Measurements from ENCODE around the gene MIPOL1. TPM values are rescaled to one million over a fixed set of nuclear protein-coding genes. Genes with fewer than 3 reads are reported as not detected.
"Not testable (repeated sequence)": the region's sequence is repeated elsewhere in the genome, so short reads cannot be mapped to it uniquely, and the experiment has no call there.

The MIPOL1 gene, protein sequence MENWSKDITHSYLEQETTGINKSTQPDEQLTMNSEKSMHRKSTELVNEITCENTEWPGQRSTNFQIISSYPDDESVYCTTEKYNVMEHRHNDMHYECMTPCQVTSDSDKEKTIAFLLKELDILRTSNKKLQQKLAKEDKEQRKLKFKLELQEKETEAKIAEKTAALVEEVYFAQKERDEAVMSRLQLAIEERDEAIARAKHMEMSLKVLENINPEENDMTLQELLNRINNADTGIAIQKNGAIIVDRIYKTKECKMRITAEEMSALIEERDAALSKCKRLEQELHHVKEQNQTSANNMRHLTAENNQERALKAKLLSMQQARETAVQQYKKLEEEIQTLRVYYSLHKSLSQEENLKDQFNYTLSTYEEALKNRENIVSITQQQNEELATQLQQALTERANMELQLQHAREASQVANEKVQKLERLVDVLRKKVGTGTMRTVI
- 10.5 and 28.3 TPM in 2 replicates for total RNA-seq (2014; rRNA removed; shearing (Covaris generic); ENCODE audit: low replicate concordance)

DNA sequence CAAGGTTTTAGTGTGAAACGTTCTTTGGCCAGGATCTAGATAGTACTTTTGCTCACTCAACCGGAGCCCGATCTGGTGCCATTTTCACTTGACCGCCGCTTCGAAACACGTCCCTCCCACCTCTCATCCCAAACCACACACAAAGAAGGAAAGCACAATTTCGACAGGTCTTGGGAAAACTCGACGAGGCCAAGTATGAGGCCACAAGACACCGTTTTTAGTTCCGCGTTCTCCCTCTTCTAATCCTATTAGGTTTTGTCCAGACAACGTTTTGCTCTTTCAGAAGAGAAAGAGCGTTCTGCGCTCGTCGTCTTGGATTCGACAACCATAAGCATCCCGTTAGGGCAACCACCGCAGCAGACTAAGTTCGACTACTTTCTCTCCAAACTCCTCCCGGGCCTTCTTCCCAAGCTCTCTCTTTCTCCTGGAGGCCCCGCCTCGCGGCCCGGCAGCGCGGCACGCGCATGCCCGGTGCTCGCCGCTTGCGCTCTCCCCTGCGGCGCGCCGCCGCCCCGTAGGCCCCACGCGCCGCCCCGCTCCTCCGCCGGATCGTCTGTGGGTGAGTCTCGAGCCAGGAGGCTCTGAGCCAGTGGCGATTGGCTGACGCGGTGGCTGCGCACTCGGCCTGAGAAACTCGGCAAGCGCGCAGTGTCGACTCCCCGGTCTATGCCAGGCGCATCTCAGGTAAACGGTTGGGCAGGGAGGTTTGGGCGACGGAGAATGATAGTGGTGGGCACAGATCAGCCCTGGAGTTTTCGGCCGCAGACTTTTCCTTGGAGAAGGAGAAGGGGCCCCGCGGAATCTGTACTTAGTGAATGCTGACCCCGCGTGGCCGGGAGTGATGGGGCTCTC is at the start of gene MIPOL1:
Gene MIPOL1 (plus strand): TSS at position 517 of the 852 bp plus-strand sequence. CDS start 49,952 bp downstream, outside the sequence.
- in situ Hi-C loops (cut with HindIII; ENCODE audit: low pct_unique_long_range_greater_than_20kb, low sequenced_read_pairs): no loop called here
- peak; percentile 89 for DNase-seq (ENCODE audit: low read depth)

DNA sequence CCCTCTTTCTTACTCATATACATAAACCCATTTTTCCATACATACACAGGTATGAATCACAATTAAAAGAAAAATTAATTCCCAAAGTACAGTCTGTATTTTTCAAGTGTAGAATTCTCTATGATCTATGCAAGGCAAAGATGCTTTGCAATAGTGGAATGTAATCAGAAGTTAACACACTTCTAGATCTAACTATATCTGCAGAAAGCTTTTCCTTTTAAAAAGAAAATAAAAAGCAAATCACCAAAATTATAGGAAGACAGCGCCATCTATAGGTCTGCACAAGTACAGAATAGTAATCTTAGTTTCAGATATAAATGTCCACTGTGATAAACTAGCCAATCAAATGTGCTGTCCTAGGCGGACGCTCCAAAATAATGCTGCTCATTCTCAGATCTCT is 47.3 kb upstream of the MIPOL1 start:
- in situ Hi-C loops (cut with HindIII; ENCODE audit: low pct_unique_long_range_greater_than_20kb, low sequenced_read_pairs): no loop called here

DNA sequence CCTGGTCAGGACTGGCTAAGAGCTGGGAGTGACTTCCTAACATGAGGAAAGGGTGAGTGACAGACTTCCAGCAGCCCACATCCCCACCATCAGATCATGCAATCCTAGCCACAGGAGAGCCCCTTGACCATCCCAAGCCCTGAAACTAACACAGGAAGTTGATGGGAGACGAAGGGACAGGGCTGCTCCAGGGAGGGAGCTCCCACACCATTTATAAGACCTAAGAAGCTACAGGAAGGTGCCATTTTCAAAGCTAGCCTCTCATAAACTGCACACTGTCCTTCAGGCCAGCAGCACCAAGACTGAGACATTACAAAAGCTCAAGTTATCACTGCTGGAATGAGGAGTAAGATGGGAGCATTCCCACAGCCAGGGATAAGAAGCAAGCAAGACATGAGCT is 44.7 kb upstream of the MIPOL1 start:
- in situ Hi-C loops (cut with HindIII; ENCODE audit: low pct_unique_long_range_greater_than_20kb, low sequenced_read_pairs): no loop called here

More for the DNA sequence above, 47.3 kb upstream of the MIPOL1 start:
- DNase-seq (ENCODE audit: low read depth): peak; percentile 42

DNA sequence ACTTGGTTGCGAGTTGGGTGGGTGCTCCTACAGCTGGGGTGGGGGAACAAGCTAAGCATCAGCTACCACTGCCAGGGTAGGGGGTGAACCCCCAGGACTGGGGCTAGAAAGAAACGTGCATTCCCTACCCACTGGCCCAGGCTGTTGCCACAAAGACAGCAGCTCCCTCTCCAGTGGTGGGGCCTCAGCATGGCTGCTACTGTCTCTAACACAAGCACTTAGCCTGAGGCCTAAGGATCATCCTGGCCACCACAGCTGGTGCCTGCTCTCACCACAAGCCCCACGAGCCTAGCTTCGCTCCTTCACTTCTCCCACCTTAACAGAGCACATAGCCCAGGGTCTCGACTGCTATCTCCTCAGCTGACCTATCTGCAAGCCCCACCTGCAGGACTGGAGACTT is 44.3 kb upstream of the MIPOL1 start:
- in situ Hi-C loops (cut with HindIII; ENCODE audit: low pct_unique_long_range_greater_than_20kb, low sequenced_read_pairs): no loop called here

More for the DNA sequence above, 44.7 kb upstream of the MIPOL1 start:
- DNase-seq (ENCODE audit: low read depth): no peak

DNA sequence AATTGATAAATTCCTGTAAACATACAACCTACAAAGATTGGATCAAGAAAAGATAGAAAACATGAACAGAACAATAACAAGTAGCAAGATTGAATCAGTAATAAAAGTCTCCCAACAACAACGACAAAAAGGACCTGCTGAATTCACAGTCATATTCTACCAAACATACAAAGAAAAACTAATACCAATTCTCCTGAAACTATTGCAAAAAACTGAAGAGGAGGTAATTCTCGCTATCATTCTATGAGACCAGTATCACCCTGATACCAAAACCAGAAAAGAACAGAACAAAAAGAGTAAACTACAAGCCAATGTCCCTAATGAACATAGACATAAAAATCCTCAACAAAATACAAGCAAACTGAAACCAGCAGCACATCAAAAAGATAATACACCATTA is 39.8 kb upstream of the MIPOL1 start:
- in situ Hi-C loops (cut with HindIII; ENCODE audit: low pct_unique_long_range_greater_than_20kb, low sequenced_read_pairs): no loop called here

More for the DNA sequence above, 44.3 kb upstream of the MIPOL1 start:
- no peak for DNase-seq (ENCODE audit: low read depth)

DNA sequence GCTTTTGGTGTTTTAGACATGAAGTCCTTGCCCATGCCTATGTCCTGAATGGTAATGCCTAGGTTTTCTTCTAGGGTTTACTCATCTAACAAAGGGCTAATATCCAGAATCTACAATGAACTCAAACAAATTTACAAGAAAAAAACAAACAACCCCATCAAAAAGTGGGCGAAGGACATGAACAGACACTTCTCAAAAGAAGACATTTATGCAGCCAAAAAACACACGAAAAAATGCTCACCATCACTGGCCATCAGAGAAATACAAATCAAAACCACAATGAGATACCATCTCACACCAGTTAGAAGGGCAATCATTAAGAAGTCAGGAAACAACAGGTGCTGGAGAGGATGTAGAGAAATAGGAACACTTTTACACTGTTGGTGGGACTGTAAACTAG is 35.4 kb upstream of the MIPOL1 start:
- DNase-seq (ENCODE audit: low read depth); in situ Hi-C loops (cut with HindIII; ENCODE audit: low pct_unique_long_range_greater_than_20kb, low sequenced_read_pairs): not testable (repeated sequence)

More for the DNA sequence above, 39.8 kb upstream of the MIPOL1 start:
- DNase-seq (ENCODE audit: low read depth): no peak

DNA sequence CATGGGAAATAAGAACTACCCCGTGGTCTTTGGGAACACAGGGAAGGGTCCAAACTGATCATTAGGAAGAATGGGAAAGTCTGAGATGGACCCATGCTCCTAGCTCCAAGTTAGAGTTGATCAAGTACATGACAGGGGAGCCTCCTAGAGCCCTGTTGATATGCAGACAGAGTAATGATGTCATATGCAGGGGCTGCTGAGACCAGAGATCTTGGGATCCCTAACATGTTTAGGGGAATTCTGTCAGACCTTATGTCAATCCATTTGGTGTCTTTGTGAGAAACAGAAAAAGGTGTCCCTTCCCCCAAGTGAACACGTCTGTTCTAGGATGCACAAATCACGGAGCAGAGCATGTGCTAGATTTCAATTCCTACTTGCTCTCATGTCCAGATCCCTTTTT is 31.9 kb upstream of the MIPOL1 start:
- in situ Hi-C loops (cut with HindIII; ENCODE audit: low pct_unique_long_range_greater_than_20kb, low sequenced_read_pairs): no loop called here

DNA sequence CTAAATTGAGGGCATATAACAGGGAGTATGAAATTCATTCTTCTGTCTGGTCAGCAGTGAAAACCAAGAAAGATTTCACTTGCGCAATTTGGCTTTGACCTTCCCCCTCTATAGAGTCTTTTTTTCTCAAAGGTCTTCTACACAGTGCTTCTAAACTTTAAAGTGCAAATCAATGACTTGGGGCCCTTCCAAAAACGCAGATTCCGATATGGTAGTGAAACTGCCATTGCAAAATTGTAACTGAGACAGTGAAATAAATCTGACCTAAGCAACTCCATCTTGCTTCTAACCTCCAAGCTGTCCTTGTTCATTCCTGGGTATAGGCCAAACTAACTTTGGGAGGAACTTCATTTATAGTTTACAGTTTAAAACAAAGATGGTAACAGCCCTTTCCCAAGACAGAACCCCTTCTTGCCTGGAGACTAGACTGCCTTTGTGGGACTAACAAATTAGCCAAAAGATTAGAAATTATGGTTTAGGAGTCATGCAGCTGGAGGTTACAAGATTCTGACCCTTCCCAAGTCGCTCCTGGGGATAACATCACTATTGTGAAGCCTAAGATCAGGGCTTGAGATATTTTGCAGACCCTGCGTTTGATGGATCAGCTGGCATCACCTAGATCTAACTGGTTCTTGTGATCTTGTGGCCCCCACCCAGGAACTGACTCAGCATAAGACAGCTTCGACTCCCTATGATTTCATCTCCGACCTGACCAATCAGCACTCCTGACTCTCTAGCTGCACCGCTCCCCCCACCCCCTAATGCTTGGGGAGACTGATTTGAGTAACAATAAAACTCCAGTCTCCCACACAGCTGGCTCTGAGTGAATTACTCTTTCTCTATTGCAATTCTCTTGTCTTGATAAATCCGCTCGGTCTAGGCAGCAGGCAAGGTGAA is 30.3 kb upstream of the MIPOL1 start:
- in situ Hi-C loops (cut with HindIII; ENCODE audit: low pct_unique_long_range_greater_than_20kb, low sequenced_read_pairs): no loop called here
- no peak for DNase-seq (ENCODE audit: low read depth)

More for the DNA sequence above, 31.9 kb upstream of the MIPOL1 start:
- no peak for DNase-seq (ENCODE audit: low read depth)

DNA sequence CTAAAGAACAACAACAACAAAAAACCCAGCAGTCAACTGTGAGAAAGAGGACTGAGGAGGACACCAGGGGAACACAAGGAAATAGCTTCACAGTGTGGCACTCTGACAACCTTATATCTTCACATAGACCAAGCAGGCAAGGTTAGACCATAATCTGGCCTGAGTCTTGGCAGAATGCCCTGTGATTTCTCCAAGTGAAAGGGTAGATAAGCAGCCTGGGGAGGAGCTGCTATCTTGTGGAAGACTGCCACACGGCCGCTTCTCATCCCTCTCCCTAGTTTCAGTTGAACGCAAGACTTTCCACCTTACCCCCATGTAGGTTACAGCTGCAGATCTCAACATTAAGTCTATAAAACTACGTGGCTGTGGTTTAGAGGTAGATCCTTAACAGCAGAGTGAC is 29.0 kb upstream of the MIPOL1 start:
- DNase-seq (ENCODE audit: low read depth): no peak
- in situ Hi-C loops (cut with HindIII; ENCODE audit: low pct_unique_long_range_greater_than_20kb, low sequenced_read_pairs): no loop called here

DNA sequence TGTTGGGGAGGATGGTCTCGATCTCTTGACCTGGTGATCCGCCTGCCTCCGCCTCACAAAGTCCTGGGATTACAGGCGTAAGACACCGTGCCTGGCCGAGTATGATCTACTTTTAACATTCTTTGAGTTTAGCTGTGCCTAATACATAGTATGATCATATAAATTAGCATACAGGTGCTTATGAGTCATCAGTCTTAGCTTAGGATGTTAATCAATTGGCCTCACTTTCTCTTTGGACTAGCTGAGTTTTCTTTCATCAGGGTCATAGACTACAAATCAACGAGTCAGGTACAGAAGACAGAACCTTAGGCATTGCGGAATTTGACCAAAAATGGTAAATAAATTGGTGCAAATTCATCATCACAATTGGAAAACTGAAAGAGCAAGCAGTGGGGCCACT is 27.5 kb upstream of the MIPOL1 start:
- in situ Hi-C loops (cut with HindIII; ENCODE audit: low pct_unique_long_range_greater_than_20kb, low sequenced_read_pairs): no loop called here
- no peak for DNase-seq (ENCODE audit: low read depth)

DNA sequence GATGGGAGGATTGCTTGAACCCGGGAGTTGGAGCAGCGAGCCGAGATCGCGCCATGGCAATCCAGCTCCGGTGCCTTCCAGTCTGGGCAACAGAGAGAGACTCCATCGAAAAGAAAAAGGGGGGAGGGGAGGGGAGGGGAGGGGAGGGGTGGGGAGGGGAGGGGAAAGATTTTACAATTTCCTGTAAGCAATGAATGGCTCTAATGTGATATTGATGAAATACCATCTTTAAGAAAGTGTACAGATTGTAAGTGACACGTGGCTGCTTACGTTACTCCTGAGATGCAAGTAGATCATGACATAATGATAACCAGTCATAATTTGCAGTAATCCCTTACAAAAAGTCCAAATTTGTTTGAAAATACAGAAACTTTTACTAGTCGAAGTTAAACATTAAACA is 26.7 kb upstream of the MIPOL1 start:
- in situ Hi-C loops (cut with HindIII; ENCODE audit: low pct_unique_long_range_greater_than_20kb, low sequenced_read_pairs): no loop called here
- DNase-seq (ENCODE audit: low read depth): no peak

DNA sequence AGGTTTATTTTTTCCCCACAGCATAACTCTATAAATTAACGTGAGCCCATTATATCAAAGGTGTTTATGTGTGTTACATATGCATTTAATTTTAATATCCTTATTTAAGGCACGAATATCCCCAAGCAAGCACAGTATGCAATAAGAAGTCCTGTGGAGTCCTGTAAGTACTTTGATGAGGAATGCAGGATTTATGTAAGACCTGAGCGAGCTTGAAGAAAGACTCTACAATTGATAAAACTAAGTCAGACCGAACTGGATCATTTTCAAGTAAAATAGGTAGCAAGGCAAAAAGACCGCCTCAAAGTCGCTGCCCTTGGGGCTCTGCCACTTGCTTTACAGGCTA is 26.1 kb upstream of the MIPOL1 start:
- in situ Hi-C loops (cut with HindIII; ENCODE audit: low pct_unique_long_range_greater_than_20kb, low sequenced_read_pairs): no loop called here
- DNase-seq (ENCODE audit: low read depth): no peak

DNA sequence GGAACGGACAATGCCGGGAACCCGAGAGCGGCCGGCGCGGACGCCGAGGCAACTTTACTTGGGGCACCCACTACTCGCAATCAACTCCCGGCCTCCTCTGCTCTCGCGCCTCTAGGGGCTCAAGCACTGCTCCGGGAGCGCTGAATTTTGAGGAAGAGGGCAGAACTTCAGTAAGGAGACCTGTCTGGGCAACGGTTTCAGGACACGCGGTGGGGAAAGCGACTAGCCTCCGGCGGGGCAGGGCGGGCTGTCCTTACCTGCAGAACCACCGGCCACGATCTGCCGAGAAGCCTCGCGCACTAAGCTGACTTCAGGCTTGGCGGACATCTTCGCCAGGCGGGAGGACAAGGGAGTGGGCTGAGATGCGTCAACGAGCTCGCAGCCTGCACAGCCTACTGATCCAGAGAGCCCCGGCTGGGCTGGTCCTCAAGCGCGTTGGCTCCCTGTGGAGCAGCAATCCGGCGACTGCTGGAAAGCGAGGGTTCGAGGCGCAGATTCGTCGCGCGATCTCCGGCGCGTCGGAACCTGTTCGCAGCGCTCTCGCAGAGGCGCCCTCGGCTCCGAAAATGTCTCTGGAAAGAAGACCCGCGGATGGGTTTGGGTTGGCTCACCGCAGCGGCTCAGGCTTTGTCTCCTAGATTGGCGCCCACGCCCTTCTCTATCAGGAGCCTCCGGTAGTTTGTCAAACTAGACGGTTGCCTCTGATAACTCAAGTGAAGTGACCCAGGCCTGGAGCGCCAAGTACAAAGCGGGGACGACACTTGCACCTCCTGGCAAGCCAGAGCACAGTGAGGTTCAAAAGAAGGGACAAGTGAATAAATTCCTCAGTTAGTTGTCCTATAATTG is 25.5 kb upstream of the MIPOL1 start, which contains the start of gene SLC25A21:
Gene SLC25A21 (minus strand): TSS at position 583 of the 846 bp plus-strand sequence.
- in situ Hi-C loops (cut with HindIII; ENCODE audit: low pct_unique_long_range_greater_than_20kb, low sequenced_read_pairs): no loop called here
- peak; percentile 84 for DNase-seq (ENCODE audit: low read depth)

DNA sequence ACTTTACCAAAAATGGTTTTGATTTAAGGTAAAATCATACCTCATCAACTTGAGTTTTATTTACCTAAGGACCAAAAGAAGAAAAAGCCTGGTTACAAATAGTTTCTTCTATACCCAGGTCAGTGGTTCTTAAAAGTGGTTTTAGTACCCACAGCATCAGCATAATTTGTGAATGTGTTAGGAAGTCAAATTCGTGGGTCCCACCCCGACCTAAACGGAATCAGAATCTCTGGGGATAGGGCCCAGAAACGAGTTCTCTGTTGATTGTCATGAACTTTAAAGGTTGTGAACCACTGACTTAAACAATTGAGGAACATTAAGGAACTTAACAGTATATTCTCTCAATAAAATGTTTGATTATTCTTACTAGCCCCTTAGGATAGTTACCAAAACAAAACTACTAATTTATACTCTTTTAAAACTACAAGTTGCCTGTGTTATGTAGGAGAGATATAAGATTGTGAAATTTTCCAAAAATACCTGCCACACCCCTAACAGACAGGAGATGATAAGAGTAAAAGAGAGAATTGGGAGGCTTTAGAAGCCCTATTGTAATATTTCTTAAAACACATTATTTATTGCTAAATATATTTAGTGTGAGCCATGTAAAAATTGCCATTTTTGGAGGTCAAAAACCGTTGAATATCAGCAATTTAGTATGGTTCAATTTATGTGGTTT is 24.7 kb upstream of the MIPOL1 start:
- no peak for DNase-seq (ENCODE audit: low read depth)
- in situ Hi-C loops (cut with HindIII; ENCODE audit: low pct_unique_long_range_greater_than_20kb, low sequenced_read_pairs): no loop called here

DNA sequence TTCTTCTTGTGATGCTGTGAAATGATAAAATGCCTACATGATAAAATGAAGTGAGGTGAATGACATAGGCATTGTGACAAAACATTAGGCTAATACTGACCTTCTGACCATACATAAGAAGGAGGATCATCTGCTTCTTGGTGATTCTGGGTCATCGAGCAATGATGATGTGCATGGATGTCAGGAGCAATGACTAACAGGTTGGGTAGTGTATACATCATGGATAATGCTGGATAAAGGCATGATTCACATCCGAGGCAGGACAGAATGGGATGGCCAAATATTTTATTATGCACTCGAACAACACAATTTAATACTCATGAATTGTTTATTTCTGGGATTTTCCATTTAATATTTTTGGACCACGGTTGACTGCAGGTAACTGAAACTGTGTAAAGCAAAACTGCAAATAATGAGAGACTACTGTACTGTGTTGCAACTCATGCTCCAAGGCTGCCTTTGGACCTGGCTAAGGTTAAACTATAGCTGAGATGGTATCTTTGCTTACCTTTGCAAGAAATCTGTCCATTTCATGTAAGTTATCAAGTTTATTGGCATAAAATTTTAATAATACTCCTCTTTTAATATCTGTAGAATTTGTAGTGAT is 17.7 kb upstream of the MIPOL1 start:
- in situ Hi-C loops (cut with HindIII; ENCODE audit: low pct_unique_long_range_greater_than_20kb, low sequenced_read_pairs): no loop called here
- no peak for DNase-seq (ENCODE audit: low read depth)

DNA sequence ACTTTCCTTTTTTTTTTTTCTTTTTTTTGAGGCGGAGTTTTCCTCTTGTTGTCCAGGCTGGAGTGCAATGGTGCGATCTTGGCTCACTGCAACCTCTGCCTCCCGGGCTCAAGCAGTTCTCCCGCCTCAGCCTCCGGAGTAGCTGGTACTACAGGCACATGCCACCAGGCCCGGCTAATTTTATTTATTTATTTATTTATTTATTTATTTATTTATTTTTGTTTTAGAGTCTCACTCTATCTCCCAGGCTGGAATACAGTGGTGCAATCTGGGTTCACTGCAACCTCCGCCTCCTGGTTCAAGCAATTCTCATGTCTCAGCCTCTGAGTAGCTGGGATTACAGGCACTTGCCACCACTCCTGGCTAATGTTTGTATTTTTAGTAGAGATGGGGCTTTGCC is 16.9 kb upstream of the MIPOL1 start:
- in situ Hi-C loops (cut with HindIII; ENCODE audit: low pct_unique_long_range_greater_than_20kb, low sequenced_read_pairs); DNase-seq (ENCODE audit: low read depth): not testable (repeated sequence)
